ENCODE measurements around the gene JPT1.
"Not testable (repeated sequence)": the region's sequence is repeated elsewhere in the genome, so short reads cannot be mapped to it uniquely, and the experiment has no call there.

JPT1 gene

DNA sequence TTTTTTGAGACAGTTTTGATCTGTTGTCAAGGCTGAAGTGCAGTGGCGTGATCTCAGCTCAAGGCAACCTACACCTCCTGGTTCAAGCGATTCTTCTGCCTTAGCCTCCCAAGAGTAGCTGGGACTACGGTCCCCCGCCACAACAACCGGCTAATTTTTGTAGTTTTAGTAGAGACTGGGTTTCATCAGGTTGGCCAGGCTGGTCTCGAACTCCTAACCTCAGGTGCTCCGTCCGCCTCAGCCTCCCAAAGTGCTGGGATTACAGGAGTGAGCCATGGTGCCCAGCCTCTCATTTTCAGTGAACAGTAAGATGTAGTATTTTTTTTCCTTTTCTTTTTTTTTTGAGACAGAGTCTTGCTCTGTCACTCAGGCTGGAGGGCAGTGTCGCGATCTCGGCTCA, 20.7 kb upstream of the JPT1 start:
- DNase-seq (ENCODE audit: extremely low read depth, low read depth): no peak
- TF ChIP-seq, protein P1, sequence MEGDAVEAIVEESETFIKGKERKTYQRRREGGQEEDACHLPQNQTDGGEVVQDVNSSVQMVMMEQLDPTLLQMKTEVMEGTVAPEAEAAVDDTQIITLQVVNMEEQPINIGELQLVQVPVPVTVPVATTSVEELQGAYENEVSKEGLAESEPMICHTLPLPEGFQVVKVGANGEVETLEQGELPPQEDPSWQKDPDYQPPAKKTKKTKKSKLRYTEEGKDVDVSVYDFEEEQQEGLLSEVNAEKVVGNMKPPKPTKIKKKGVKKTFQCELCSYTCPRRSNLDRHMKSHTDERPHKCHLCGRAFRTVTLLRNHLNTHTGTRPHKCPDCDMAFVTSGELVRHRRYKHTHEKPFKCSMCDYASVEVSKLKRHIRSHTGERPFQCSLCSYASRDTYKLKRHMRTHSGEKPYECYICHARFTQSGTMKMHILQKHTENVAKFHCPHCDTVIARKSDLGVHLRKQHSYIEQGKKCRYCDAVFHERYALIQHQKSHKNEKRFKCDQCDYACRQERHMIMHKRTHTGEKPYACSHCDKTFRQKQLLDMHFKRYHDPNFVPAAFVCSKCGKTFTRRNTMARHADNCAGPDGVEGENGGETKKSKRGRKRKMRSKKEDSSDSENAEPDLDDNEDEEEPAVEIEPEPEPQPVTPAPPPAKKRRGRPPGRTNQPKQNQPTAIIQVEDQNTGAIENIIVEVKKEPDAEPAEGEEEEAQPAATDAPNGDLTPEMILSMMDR (IDR thresholded peaks at IDR 0.05; ENCODE audit: low read depth, low read length, missing control alignments): no peak
- no peak overlapping the region for H3K4me3 ChIP-seq (replicated peaks; ENCODE audit: low read depth, low read length)

DNA sequence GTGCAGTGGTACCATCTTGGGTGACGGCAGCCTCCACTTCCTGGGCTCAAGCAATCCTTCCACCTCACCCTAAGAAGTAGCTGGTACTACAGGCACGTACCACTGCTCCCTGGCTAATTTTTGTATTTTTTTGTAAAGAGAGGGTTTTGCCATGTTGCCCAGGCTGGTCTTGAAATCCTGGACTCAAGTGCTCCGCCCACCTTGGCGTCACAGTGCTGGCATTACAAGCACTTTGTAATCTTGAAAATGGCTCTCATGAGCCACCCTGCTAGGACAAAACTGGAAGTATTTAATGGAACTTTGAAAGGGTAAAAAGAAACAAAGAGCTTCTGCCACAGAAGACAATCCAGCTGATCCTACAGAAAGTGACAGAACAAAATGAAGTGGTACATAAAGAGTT, 19.2 kb upstream of the JPT1 start:
- no peak overlapping the region for H3K4me3 ChIP-seq (replicated peaks; ENCODE audit: low read depth, low read length)
- TF ChIP-seq, protein P1 (IDR thresholded peaks at IDR 0.05; ENCODE audit: low read depth, low read length, missing control alignments): no peak

DNA sequence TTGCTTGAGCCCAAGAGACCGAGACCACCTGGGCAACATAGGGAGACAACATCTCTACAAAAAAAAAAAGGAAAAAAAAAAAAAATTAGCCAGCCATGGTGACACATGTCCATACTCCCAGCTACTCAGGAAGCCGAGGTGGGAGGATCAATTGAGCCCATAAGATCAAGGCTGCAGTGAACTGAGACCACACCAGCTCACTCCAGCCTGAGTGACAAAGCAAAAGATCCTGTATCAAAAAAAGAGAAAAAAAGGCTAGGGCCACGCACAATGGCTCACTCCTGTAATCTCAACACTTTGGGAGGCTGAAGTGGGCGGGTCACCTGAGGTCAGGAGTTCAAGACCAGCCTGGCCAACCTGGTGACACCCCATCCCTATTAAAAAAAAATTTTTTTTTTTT, 14.7 kb upstream of the JPT1 start:
- TF ChIP-seq, protein P1 (IDR thresholded peaks at IDR 0.05; ENCODE audit: low read depth, low read length, missing control alignments): no peak
- DNase-seq (ENCODE audit: extremely low read depth, low read depth): no peak
- no peak overlapping the region for H3K4me3 ChIP-seq (replicated peaks; ENCODE audit: low read depth, low read length)

More for the DNA sequence above, 19.2 kb upstream of the JPT1 start:
- DNase-seq (ENCODE audit: extremely low read depth, low read depth): no peak

DNA sequence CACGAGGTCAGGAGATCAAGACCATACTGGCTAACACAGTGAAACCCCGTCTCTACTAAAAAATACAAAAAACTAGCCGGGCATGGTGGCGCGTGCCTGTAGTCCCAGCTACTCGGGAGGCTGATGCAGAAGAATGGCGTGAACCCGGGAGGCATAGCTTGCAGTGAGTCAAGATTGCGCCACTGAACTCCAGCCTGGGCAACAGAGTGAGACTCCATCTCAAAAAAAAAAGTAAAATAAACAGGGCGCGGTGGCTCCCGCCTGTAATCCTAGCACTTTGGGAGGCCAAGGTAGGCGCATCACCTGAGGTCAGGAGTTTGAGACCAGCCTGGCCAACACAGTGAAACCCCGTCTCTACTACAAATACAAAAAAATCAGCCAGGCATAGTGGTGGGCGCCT, 10.3 kb upstream of the JPT1 start:
- not testable (repeated sequence) for DNase-seq (ENCODE audit: extremely low read depth, low read depth); H3K4me3 ChIP-seq (replicated peaks; ENCODE audit: low read depth, low read length)

DNA sequence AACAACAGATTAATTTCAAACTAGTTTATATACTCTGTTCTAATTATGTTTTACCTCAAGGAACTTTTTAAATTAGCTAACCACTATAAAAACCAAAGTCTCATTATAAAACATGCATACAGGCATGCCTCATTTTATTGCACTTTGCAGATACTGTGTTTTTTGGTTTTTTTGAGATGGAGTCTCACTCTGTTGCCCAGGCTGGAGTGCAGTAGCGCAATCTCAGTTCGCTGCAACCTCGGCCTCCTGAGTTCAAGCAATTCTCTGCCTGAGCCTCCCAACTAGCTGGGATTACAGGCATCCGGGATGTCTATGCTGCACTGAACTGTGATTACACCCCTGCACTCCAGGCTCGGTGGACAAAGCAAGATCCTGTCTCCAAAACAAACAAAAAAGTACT, 8.8 kb upstream of the JPT1 start:
- DNase-seq (ENCODE audit: extremely low read depth, low read depth): no peak
- H3K4me3 ChIP-seq (replicated peaks; ENCODE audit: low read depth, low read length): no peak overlapping the region
- TF ChIP-seq, protein P1 (IDR thresholded peaks at IDR 0.05; ENCODE audit: low read depth, low read length, missing control alignments): no peak

DNA sequence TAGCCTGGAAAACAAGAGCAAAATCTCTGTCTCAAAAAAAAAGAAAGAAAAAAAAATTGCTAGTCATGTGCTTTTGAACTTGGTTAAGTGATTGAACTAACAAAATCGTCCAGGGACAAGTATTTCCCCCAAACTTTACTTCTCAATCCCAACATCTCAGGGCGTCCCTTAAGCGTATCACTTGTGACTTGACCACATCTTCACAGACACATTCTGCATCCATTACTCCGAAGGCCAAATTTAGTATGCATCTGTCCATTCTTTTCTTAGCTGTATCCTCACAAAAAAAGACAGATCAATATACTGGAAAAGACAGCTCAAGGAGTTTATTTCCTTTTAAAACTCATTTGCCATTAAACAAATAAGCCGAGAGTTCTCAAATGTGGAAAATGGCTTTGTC, 5.9 kb upstream of the JPT1 start:
- TF ChIP-seq, protein P1 (IDR thresholded peaks at IDR 0.05; ENCODE audit: low read depth, low read length, missing control alignments): no peak
- H3K4me3 ChIP-seq (replicated peaks; ENCODE audit: low read depth, low read length): no peak overlapping the region
- DNase-seq (ENCODE audit: extremely low read depth, low read depth): no peak

DNA sequence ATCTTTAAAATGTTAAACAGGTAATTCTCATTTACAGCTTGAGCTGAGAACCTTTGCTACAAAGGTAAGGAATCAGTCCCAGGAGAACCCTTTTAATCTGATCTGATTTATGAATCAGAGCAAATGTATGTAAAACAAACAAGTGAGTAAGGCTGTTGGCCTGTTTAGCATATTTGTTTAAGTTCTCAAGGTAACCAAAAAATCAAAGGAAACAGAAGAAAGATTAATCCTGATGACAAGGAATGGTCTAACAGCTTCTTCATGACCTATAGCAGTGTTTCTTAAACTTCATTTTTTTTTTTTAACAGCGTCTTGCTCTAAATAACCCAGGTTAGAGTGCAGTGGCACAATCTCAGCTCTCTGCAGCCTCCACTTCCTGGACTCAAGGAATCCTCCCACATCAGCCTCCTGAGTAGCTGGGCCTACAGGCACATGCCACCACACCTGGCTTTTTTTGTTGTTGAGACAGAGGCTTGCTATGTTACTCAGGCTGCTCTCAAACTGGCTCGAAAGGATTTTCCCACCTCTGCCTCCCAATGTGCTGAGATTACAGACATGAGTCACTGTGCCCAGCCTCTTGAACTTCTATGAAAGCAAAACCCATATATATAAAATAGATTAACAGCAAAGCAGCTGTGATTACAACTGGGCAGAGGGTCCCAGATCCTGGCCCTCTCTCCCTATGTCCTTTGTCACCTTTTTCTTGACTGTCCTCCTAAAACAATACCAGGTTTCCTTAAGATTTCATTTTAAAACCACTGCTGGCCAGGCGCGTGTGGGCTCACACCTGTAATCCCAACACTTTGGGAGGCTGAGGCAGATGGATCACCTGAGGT, 5.1 kb upstream of the JPT1 start:
- H3K4me3 ChIP-seq (replicated peaks; ENCODE audit: low read depth, low read length): no peak overlapping the region
- no peak for DNase-seq (ENCODE audit: extremely low read depth, low read depth)
- TF ChIP-seq, protein P1 (IDR thresholded peaks at IDR 0.05; ENCODE audit: low read depth, low read length, missing control alignments): no peak

DNA sequence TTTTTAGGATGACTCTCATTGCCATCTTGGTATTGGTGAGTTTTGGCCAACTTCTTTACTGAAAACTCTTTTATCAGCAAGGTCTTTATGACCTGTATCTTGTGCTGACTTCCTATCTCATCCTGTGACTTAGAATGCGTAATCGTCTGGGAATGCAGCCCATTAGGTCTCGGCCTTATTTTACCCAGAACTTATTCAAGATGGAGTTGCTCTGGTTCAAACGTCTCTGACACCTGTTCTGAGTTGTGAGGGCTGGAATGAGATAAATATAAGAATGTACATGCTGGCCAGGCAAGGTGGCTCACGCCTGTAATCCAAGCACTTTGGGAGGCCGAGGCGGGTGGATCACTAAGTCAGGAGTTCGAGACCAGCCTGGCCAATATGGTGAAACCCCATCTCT, 4.2 kb upstream of the JPT1 start:
- H3K4me3 ChIP-seq (replicated peaks; ENCODE audit: low read depth, low read length); DNase-seq (ENCODE audit: extremely low read depth, low read depth): not testable (repeated sequence)

Measured in HFF-Myc (cell line).